K562 (cell line): ENCODE data around the gene RBM15. TPM values are rescaled to one million over a fixed set of nuclear protein-coding genes. Genes with fewer than 3 reads are reported as not detected.

Experiments
- ATF7 ChIP-seq: fragments of 450-650 bp; IDR thresholded peaks from 2 replicates; pipeline ENCODE4 v1.7.1; 2014; ENCODE audit warnings: mild to moderate bottlenecking, moderate library complexity
- CBFA2T2 ChIP-seq: fragments of 450-650 bp; conservative IDR thresholded peaks from 2 replicates; pipeline ENCODE4 v1.6.1; 2017; ENCODE audit warnings: mild to moderate bottlenecking
- CBFB ChIP-seq: sonication (generic); formaldehyde crosslinking; IDR thresholded peaks from 2 replicates; pipeline ENCODE4 v1.4.0; 2020; ENCODE audit warnings: mild to moderate bottlenecking, missing genetic modification reagents
- COPS2 ChIP-seq: fragments of 450-650 bp; conservative IDR thresholded peaks from 2 replicates; pipeline ENCODE4 v1.6.1; 2016; ENCODE audit warnings: mild to moderate bottlenecking, moderate library complexity
- EGR1 ChIP-seq: fragments of 450-650 bp; conservative IDR thresholded peaks from 2 replicates; pipeline ENCODE4 v1.6.1; 2017; ENCODE audit warnings: mild to moderate bottlenecking
- ELF4 ChIP-seq: fragments of 450-650 bp; formaldehyde crosslinking; IDR thresholded peaks from 2 replicates; pipeline ENCODE4 v1.4.0; 2022; ENCODE audit warnings: missing genetic modification characterization
- EZH2 ChIP-seq: IDR thresholded peaks from 2 replicates; pipeline ENCODE4 v1.6.1; 2012; ENCODE audit warnings: low read depth, mild to moderate bottlenecking, inconsistent platforms, low read length, borderline replicate concordance
- FIP1L1 ChIP-seq: fragments of 200-400 bp; formaldehyde crosslinking; IDR thresholded peaks from 2 replicates; pipeline ENCODE4 v1.6.1; 2018; ENCODE audit warnings: mild to moderate bottlenecking, low read depth, low read length; ENCODE audit not compliant: poor library complexity, severe bottlenecking
- HDGF ChIP-seq: fragments of 450-650 bp; IDR thresholded peaks from 2 replicates; pipeline ENCODE4 v1.6.1; 2016
- HIVEP1 ChIP-seq: fragments of 250-450 bp; sonication (Bioruptor Pico); IDR thresholded peaks from 2 replicates; pipeline ENCODE4 v1.4.0; 2020; ENCODE audit warnings: mild to moderate bottlenecking
- HMGN3 ChIP-seq: IDR thresholded peaks from 2 replicates; pipeline ENCODE4 v1.6.1; 2011; ENCODE audit warnings: borderline replicate concordance, low read depth, mild to moderate bottlenecking, mixed read lengths, low read length; ENCODE audit not compliant: insufficient read length; ENCODE audit errors: extremely low read depth
- KAT2B ChIP-seq: IDR thresholded peaks from one replicate; pipeline ENCODE4 v1.6.1; 2012; ENCODE audit warnings: low read depth, mild to moderate bottlenecking, control low read depth, inconsistent platforms, low read length, moderate library complexity
- KDM1A ChIP-seq, 2 experiments: fragments of 450-650 bp; IDR thresholded peaks; 2 replicates each; pipeline ENCODE4 v1.6.1; 2016; ENCODE audit warnings: mild to moderate bottlenecking in 2 of 2
- MECOM ChIP-seq: fragments of 250-450 bp; sonication (Bioruptor Pico); IDR thresholded peaks from 2 replicates; pipeline ENCODE4 v1.8.0; 2022; ENCODE audit warnings: inconsistent platforms
- MEIS2 ChIP-seq: fragments of 450-650 bp; IDR thresholded peaks from 2 replicates; pipeline ENCODE4 v1.6.1; 2014; ENCODE audit warnings: mild to moderate bottlenecking; ENCODE audit not compliant: partially characterized antibody
- NR2F6 ChIP-seq: fragments of 450-650 bp; formaldehyde crosslinking; IDR thresholded peaks from 2 replicates; pipeline ENCODE4 v1.4.0; 2020; ENCODE audit warnings: mild to moderate bottlenecking
- PHB ChIP-seq: fragments of 250-450 bp; sonication (Bioruptor Pico); IDR thresholded peaks from 2 replicates; pipeline ENCODE4 v1.5.0; 2021
- PHF8 ChIP-seq: fragments of 200-600 bp; sonication (generic); IDR thresholded peaks from 2 replicates; pipeline ENCODE4 v1.6.1; 2012; ENCODE audit warnings: mixed run types, mild to moderate bottlenecking, inconsistent platforms, low read length, moderate library complexity, borderline replicate concordance
- POLR2AphosphoS2 ChIP-seq: IDR thresholded peaks from 2 replicates; pipeline ENCODE4 v1.6.1; 2012; ENCODE audit warnings: low read length, improper control_type of control experiment
- RBM39 ChIP-seq: fragments of 200-400 bp; formaldehyde crosslinking; optimal IDR thresholded peaks from 2 replicates; pipeline ENCODE3; 2018; ENCODE audit warnings: low read depth, low read length
- ZNF134 ChIP-seq: fragments of 250-450 bp; sonication (Bioruptor Pico); conservative IDR thresholded peaks from 2 replicates; pipeline ENCODE4 v1.4.0; 2020
- ZNF24 ChIP-seq: fragments of 450-650 bp; IDR thresholded peaks from 2 replicates; pipeline ENCODE4 v1.6.1; 2016
- ZNF695 ChIP-seq: fragments of 450-650 bp; formaldehyde crosslinking; IDR thresholded peaks from 2 replicates; pipeline ENCODE4 v1.4.0; 2020; ENCODE audit warnings: mild to moderate bottlenecking, moderate library complexity
- polyA plus RNA-seq, 8 experiments: library from polyadenylated mRNA; depleted of rRNA in 4 of 8; stranded (reverse) in 5 of 8; unstranded in 3 of 8; fragments of >200 nt; fragmentation: Nextera tagmentation in 2 of 8; fragmentation: Illumina TruSeq in 1 of 8; extraction: Ambion mirVana in 2 of 8; extraction: Trizol in 1 of 8; gene quantifications; 2 replicates each; pipeline versions ENCODE4 v1.2.1 to v1.2.3, GENCODE V29; 2011 to 2014; ENCODE audit warnings: inconsistent platforms in 1 of 8, missing spikeins in 1 of 8
- total RNA-seq, 7 experiments: library from RNA; depleted of rRNA in 6 of 7; stranded (reverse); fragments of >200 nt in 6 of 7; fragmentation: Illumina TruSeq in 2 of 7; extraction: Trizol in 2 of 7; gene quantifications; 2 replicates each; pipeline versions ENCODE4 v1.2.1 to v1.2.3, GENCODE V29; 2011 to 2021; ENCODE audit warnings: low replicate concordance in 1 of 7
- TF ChIP-seq, protein P1 (sequence below), 2 experiments: fragments of 450-650 bp; IDR thresholded peaks; 2 replicates each; pipeline ENCODE4 v1.6.1; 2016
- TF ChIP-seq, protein P2 (sequence below), 2 experiments: fragments of 250-450 bp in 1 of 2; fragments of 450-650 bp in 1 of 2; sonication (Bioruptor Pico) in 1 of 2; IDR thresholded peaks; 2 replicates each; pipeline versions ENCODE4 v1.6.1 to v1.8.0; 2016 to 2021; ENCODE audit warnings: mild to moderate bottlenecking in 2 of 2, moderate library complexity in 2 of 2, missing compliant biosample characterization in 1 of 2, missing genetic modification characterization in 1 of 2
- TF ChIP-seq, protein P3 (sequence below): fragments of 150-350 bp; IDR thresholded peaks from 2 replicates; pipeline ENCODE4 v1.6.1; 2014; ENCODE audit warnings: low read depth, mild to moderate bottlenecking, low read length, borderline replicate concordance

Gene RBM15
- total and polyA plus RNA-seq, 9 of the 15 experiments (the other 6 are each of a cell fraction or from before 2014, with no cell fraction given), result 2.4 to 63.4 (median 28.2) TPM

DNA sequence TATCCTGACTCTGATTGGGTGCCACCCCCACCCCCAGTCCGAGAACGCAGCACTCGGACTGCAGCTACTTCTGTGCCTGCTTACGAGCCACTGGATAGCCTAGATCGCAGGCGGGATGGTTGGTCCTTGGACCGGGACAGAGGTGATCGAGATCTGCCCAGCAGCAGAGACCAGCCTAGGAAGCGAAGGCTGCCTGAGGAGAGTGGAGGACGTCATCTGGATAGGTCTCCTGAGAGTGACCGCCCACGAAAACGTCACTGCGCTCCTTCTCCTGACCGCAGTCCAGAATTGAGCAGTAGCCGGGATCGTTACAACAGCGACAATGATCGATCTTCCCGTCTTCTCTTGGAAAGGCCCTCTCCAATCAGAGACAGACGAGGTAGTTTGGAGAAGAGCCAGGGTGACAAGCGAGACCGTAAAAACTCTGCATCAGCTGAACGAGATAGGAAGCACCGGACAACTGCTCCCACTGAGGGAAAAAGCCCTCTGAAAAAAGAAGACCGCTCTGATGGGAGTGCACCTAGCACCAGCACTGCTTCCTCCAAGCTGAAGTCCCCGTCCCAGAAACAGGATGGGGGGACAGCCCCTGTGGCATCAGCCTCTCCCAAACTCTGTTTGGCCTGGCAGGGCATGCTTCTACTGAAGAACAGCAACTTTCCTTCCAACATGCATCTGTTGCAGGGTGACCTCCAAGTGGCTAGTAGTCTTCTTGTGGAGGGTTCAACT is 2.1 kb downstream of the RBM15 start (continued):
- TF ChIP-seq, protein P1, sequence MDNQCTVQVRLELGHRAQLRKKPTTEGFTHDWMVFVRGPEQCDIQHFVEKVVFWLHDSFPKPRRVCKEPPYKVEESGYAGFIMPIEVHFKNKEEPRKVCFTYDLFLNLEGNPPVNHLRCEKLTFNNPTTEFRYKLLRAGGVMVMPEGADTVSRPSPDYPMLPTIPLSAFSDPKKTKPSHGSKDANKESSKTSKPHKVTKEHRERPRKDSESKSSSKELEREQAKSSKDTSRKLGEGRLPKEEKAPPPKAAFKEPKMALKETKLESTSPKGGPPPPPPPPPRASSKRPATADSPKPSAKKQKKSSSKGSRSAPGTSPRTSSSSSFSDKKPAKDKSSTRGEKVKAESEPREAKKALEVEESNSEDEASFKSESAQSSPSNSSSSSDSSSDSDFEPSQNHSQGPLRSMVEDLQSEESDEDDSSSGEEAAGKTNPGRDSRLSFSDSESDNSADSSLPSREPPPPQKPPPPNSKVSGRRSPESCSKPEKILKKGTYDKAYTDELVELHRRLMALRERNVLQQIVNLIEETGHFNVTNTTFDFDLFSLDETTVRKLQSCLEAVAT (IDR thresholded peaks at IDR 0.05), result peak; percentile 8 to 58; a peak in 1 of 4 replicates
- TF ChIP-seq MECOM (CRISPR knock-in tag), result no peak
- TF ChIP-seq FIP1L1, result no peak
- 0 out of 2 replicates have a peak, but pooled peaks have one; percentile 3 for TF ChIP-seq EGR1
- TF ChIP-seq HIVEP1, result no peak
- TF ChIP-seq POLR2AphosphoS2, result 0 out of 2 replicates have a peak, but pooled peaks have one; percentile 45
- TF ChIP-seq HMGN3, result no peak
- TF ChIP-seq, protein P2, sequence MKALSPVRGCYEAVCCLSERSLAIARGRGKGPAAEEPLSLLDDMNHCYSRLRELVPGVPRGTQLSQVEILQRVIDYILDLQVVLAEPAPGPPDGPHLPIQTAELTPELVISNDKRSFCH (CRISPR knock-in tag; IDR thresholded peaks at IDR 0.05), result no peak
- TF ChIP-seq, protein P2 (tag; IDR thresholded peaks at IDR 0.05), result no peak
- no peak for TF ChIP-seq NR2F6 (CRISPR knock-in tag)
- TF ChIP-seq ZNF134, result no peak
- no peak for TF ChIP-seq COPS2
- no peak for TF ChIP-seq ZNF24
- peak; percentile 69; the same call in 1 of the 2 replicates for TF ChIP-seq ATF7
- TF ChIP-seq CBFB (CRISPR knock-in tag), result 0 out of 2 replicates have a peak, but pooled peaks have one; percentile 18
- TF ChIP-seq ELF4 (CRISPR knock-in tag), result no peak
- no peak for TF ChIP-seq KDM1A (IDR thresholded peaks at IDR 0.05)
- peak; percentile 73 for TF ChIP-seq MEIS2
- TF ChIP-seq PHF8, result no peak
- no peak for TF ChIP-seq CBFA2T2
- TF ChIP-seq ZNF695 (CRISPR knock-in tag), result no peak
- no peak for TF ChIP-seq RBM39
- TF ChIP-seq EZH2, result no peak
- no peak for TF ChIP-seq PHB
- no peak for TF ChIP-seq KAT2B
- TF ChIP-seq, protein P3, sequence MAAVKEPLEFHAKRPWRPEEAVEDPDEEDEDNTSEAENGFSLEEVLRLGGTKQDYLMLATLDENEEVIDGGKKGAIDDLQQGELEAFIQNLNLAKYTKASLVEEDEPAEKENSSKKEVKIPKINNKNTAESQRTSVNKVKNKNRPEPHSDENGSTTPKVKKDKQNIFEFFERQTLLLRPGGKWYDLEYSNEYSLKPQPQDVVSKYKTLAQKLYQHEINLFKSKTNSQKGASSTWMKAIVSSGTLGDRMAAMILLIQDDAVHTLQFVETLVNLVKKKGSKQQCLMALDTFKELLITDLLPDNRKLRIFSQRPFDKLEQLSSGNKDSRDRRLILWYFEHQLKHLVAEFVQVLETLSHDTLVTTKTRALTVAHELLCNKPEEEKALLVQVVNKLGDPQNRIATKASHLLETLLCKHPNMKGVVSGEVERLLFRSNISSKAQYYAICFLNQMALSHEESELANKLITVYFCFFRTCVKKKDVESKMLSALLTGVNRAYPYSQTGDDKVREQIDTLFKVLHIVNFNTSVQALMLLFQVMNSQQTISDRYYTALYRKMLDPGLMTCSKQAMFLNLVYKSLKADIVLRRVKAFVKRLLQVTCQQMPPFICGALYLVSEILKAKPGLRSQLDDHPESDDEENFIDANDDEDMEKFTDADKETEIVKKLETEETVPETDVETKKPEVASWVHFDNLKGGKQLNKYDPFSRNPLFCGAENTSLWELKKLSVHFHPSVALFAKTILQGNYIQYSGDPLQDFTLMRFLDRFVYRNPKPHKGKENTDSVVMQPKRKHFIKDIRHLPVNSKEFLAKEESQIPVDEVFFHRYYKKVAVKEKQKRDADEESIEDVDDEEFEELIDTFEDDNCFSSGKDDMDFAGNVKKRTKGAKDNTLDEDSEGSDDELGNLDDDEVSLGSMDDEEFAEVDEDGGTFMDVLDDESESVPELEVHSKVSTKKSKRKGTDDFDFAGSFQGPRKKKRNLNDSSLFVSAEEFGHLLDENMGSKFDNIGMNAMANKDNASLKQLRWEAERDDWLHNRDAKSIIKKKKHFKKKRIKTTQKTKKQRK, result no peak
- TF ChIP-seq HDGF, result 0 out of 2 replicates have a peak, but pooled peaks have one; percentile 36
